Measurements from ENCODE around the gene ADCY9.

The ADCY9 gene

DNA sequence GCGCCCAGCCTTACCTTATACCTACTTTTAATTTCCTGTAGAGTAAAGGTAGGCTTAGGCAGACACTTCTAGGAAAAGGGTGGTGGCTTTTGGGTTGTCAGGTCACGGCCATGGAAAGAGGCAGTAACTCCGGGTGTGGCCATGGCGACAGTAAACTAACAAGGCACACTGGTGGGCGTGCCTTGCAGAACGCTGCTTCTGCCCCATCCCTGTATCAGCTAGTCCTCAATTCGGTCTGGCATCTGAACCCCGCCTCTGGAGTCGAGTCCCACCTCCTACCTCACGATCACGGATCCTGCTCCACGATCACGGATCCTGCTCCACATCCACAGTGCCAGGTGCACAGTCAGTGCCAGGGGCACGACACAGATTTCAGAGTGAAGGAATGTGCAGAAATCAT is 5.6 kb downstream of the ADCY9 start:
- no peak overlapping the region for H3K27ac ChIP-seq
- H3K27me3 ChIP-seq (ENCODE audit: control insufficient read depth, insufficient read depth, low read length) = no peaks in the 10 kb centered on the region
- H2AFZ ChIP-seq = no peak overlapping the region
- H3K79me2 ChIP-seq = peaks cover 5% of the 10 kb centered on the region
- H3K4me1 ChIP-seq = peaks cover 3% of the 10 kb centered on the region
- no peak overlapping the region for H3K9ac ChIP-seq
- H3K9me3 ChIP-seq (ENCODE audit: control insufficient read depth, low read length) = no peaks in the 10 kb centered on the region
- H3K36me3 ChIP-seq (ENCODE audit: control insufficient read depth, insufficient read depth, low read length) = no peaks in the 10 kb centered on the region
- H3K4me2 ChIP-seq (ENCODE audit: low read length) = no peak overlapping the region
- H3K4me3 ChIP-seq (ENCODE audit: low read depth, low read length) = no peak overlapping the region
- TF ChIP-seq, protein P1, sequence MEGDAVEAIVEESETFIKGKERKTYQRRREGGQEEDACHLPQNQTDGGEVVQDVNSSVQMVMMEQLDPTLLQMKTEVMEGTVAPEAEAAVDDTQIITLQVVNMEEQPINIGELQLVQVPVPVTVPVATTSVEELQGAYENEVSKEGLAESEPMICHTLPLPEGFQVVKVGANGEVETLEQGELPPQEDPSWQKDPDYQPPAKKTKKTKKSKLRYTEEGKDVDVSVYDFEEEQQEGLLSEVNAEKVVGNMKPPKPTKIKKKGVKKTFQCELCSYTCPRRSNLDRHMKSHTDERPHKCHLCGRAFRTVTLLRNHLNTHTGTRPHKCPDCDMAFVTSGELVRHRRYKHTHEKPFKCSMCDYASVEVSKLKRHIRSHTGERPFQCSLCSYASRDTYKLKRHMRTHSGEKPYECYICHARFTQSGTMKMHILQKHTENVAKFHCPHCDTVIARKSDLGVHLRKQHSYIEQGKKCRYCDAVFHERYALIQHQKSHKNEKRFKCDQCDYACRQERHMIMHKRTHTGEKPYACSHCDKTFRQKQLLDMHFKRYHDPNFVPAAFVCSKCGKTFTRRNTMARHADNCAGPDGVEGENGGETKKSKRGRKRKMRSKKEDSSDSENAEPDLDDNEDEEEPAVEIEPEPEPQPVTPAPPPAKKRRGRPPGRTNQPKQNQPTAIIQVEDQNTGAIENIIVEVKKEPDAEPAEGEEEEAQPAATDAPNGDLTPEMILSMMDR (IDR thresholded peaks at IDR 0.05) = no peak

DNA sequence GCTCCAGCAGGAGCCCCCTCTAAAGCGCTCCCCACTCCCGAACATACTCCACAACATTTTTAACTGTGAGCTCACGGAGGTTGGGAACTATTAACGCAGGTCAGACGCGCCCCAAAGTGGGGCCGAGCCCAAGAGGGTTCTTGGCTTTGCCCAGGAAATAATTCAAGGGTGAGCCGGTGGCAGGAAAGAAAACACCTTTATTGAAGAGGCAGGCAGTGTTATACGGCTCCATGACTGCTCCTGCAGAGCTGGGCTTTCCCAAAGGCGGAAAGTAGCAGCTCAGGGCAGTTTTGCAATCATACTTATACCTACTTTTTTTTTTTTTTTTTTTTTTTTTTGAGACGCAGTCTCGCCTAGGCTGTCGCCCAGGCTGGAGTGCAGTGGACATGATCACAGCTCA is 6.2 kb downstream of the ADCY9 start:
- Histone ChIP-seq H2AFZ (no peak overlapping the region), H3K4me2 (ENCODE audit: low read length) (no peak overlapping the region), H3K4me3 (ENCODE audit: low read depth, low read length) (no peak overlapping the region), H3K27me3 (ENCODE audit: control insufficient read depth, insufficient read depth, low read length) (no peaks in the 10 kb centered on the region), H3K79me2 (peaks cover 5% of the 10 kb centered on the region), H3K9ac (no peak overlapping the region), H3K27ac (no peak overlapping the region), H3K9me3 (ENCODE audit: control insufficient read depth, low read length) (no peaks in the 10 kb centered on the region), H3K36me3 (ENCODE audit: control insufficient read depth, insufficient read depth, low read length) (no peaks in the 10 kb centered on the region), H3K4me1 (peaks cover 3% of the 10 kb centered on the region)
- TF ChIP-seq, protein P1 (IDR thresholded peaks at IDR 0.05) = no peak

DNA sequence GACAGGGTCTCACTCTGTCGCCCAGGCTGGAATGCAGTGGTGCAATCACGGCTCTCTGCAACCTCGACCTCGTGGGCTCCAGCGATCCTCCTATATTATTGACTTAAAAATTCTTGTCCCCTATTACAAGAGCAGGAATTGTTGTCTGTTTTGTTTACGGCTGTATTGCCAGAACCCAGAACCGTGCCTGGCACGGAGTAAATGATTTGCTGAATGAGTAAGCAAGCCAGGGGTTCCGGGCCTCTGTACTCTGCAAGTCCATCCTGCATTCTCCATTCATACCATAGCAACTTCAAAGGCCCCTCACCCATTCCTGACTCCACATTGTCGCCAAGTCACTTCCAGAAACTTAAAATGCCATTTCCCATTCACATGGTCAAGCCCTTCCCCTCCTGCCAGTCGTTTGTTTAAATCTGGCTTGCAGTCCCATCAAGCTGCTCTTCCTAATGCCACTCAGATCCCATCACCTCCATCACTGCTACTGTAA is 6.9 kb downstream of the ADCY9 start:
- no peak overlapping the region for H3K4me3 ChIP-seq (ENCODE audit: low read depth, low read length)
- H3K4me1 ChIP-seq = peaks cover 3% of the 10 kb centered on the region
- no peaks in the 10 kb centered on the region for H3K36me3 ChIP-seq (ENCODE audit: control insufficient read depth, insufficient read depth, low read length)
- H3K9ac ChIP-seq = no peak overlapping the region
- H3K27ac ChIP-seq = no peak overlapping the region
- H3K4me2 ChIP-seq (ENCODE audit: low read length) = no peak overlapping the region
- no peaks in the 10 kb centered on the region for H3K9me3 ChIP-seq (ENCODE audit: control insufficient read depth, low read length)
- H3K79me2 ChIP-seq = peaks cover 5% of the 10 kb centered on the region
- H3K27me3 ChIP-seq (ENCODE audit: control insufficient read depth, insufficient read depth, low read length) = no peaks in the 10 kb centered on the region
- TF ChIP-seq, protein P1 (IDR thresholded peaks at IDR 0.05) = no peak
- no peak overlapping the region for H2AFZ ChIP-seq

DNA sequence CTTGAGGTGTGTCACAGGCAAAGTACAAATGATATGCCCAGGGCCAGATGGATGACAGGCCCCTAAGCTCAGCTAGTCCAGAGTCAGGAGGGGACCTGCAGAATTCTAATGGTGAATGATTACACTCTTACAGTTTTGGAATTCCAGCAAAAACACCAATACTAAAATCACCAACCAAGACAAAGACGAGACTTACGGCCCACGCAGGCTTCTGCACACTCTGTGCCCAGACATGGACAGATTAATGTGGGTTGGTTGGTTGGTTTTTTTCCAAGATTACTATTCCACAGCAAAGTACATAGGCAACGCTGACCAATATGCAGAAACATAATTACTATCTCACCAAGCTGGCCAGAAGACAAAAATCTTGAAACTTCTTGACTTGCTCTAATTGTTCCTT is 9.7 kb downstream of the ADCY9 start:
- TF ChIP-seq, protein P1 (IDR thresholded peaks at IDR 0.05) = no peak
- no peak overlapping the region for H3K4me2 ChIP-seq (ENCODE audit: low read length)

DNA sequence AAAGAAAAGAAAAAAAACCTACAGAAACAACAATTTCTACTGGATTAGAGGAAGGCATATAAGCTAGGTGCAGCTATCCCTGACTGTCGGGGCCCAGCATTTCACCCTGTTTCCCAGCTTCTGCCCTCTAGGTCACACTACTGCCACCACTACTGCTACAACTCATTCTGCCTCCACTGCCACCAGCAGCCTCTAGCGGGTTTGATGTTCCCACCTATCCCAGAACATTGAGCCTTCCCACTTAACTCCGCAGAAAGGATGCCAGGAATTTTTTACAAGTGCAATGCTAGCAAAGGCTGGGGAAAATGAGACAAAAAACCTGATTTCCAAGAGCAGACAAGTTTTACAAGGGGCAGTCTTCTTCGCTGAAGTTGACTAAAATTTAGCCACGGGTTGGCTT is 10.4 kb downstream of the ADCY9 start:
- Histone ChIP-seq H2AFZ (no peak overlapping the region), H3K79me2 (peaks cover 22% of the 10 kb centered on the region), H3K9ac (no peak overlapping the region), H3K4me3 (ENCODE audit: low read depth, low read length) (no peak overlapping the region), H3K9me3 (ENCODE audit: control insufficient read depth, low read length) (no peaks in the 10 kb centered on the region), H3K27me3 (ENCODE audit: control insufficient read depth, insufficient read depth, low read length) (no peaks in the 10 kb centered on the region), H3K27ac (no peak overlapping the region), H3K4me2 (ENCODE audit: low read length) (no peak overlapping the region), H3K36me3 (ENCODE audit: control insufficient read depth, insufficient read depth, low read length) (no peaks in the 10 kb centered on the region), H3K4me1 (peaks cover 3% of the 10 kb centered on the region)
- TF ChIP-seq, protein P1 (IDR thresholded peaks at IDR 0.05) = no peak

More for the DNA sequence above, 9.7 kb downstream of the ADCY9 start:
- Histone ChIP-seq H3K27ac (no peak overlapping the region), H3K9me3 (ENCODE audit: control insufficient read depth, low read length) (no peaks in the 10 kb centered on the region), H3K79me2 (peaks cover 18% of the 10 kb centered on the region), H3K4me1 (peaks cover 3% of the 10 kb centered on the region), H2AFZ (no peak overlapping the region), H3K4me3 (ENCODE audit: low read depth, low read length) (no peak overlapping the region), H3K9ac (no peak overlapping the region), H3K27me3 (ENCODE audit: control insufficient read depth, insufficient read depth, low read length) (no peaks in the 10 kb centered on the region), H3K36me3 (ENCODE audit: control insufficient read depth, insufficient read depth, low read length) (no peaks in the 10 kb centered on the region)
